ENCODE results near the gene ATG4D.
"Not testable (repeated sequence)": the region's sequence is repeated elsewhere in the genome, so short reads cannot be mapped to it uniquely, and the experiment has no call there.

Gene ATG4D

DNA sequence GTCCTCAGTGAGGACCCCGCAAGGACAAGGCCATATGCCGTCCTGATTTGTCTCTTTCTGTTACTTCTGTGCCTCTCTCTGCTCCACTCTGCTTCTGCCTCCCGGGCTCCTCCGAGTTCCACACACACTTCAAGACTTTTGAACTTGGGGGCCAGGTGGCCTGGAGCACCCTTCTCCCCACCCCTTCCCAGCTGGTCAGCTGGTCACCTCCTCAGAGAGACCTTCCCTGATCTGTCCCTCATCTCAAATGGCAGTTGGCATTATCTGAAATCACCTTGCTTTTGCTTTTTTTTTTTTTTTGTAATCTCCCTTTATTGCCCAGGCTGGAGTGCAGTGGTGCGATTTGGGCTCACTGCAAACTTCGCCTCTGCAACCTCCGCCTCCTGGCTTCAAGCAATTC is 24.3 kb upstream of the ATG4D start:
- no peak for DNase-seq (ENCODE audit: low read depth in 2 of 2)

DNA sequence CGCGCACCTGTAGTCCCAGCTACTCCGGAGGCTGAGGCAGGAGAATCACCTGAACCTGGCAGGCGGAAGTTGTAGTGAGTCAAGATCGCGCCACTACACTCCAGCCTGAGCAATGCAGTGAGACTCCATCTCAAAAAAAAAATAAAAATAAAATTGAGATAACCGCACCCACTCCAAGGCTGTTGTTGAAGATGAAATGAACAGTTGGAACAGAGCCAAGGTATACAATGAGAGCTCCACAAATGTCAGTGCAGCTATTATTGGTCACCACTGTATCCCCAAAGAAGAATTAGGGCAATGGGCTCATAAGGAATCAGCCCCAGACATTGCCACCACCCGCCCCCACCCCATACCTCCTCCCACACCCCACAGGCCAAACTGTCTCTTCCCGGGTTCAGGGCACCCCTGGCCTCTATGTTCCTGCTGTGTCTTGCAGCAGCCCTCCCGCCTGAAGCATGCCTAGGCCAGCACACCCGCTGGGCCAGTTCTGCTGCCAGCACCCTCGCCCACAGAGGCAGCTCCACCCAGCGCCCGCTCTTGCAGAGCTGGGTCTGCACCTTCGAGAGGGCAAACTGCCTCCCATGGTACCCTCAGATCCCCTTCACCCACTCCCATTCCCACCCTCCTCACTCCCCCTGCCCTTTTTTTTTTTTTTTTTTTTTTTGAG is 22.9 kb upstream of the ATG4D start:
- DNase-seq (ENCODE audit: low read depth in 2 of 2), result no peak

DNA sequence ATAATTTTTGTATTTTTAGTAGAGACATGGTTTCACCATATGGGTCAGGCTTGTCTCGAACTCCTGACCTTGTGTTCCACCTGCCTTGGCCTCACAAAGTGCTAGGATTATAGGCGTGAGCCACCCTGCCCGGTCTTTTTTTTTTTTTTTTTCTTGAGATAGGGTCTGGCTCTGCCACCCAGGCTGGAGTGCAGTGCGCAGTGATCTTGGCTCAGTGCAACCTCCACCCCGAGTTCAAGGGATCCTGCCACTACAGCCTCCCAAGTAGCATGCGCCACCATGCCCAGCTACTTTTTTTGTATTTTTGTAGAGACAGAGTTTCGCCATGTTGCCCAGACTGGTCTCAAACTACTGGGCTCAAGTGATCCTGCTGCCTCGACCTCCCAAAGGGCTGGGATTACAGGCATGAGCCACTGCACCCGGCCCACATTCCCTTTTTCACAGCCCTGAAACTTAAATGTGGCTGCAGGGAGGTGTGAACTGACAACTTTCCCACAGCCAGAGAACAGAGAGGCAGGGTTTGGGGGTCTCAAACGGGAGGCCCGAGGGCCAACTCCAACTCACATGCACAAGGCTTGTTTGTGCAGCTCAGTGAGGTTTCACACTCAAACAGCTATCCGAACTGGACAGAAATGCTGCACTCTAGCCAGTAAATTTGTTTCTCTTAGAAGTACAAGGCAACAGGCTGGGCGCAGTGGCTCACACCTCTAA is 22.1 kb upstream of the ATG4D start:
- DNase-seq (ENCODE audit: low read depth in 2 of 2), result no peak

DNA sequence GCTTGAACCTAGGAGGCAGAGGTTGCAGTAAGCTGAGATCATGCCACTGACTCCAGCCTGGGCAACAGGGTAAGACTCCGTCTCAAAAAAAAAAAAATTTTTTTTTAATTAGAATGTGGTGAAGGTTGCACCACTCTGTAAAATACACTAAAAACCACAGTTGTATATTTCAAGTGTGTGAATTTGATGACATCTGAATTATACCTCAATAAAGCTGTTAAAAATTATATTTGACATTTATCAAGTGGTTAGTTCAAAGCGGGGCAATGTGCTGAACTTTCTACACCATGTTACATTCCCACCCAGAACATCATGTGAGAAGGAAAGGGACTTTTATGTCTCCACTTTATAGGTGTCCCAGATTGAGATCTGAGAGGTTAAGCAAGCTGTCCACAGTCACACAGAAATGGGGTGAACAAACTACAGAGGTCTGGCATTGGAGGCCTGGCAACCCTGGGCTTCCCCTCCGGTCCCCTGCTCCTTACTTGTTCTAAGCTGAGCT is 20.5 kb upstream of the ATG4D start:
- DNase-seq (ENCODE audit: low read depth in 2 of 2), result no peak

DNA sequence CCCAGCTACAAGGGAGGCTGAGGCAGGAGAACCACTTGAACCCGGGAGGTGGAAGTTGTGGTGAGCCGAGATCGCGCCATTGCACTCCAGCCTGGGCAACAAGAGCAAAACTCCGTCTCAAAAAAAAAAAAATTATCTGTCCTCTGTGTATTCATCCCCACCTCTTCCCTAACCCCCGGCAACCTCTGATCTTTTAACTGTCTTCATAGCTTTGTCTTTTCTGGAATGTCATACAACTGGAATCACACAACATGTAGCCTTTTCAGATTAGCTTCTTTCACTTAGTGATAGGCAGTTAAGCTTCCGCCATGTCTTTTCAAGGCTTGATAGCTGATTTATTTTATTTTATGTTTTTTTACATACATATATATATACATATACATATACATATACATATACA is 18.1 kb upstream of the ATG4D start:
- no peak for DNase-seq (ENCODE audit: low read depth in 2 of 2)

DNA sequence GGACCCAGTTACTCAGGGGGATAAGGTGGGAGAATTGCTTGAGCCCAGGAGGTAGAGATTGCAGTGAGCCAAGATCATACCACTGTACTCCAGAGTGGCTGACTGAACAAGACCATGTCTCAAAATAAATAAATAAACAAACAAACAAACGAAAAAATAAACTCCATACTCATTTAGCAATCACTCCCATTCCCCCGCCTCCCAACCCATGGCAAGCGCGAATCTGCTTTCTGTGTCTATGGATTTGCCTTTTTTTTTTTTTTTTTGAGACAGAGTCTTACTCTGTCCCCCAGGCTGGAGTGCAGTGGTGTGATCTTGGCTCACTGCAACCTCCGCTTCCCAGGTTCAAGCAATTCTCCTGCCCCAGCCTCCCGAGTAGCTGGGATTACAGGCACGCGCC is 16.8 kb upstream of the ATG4D start:
- DNase-seq (ENCODE audit: low read depth in 2 of 2), result not testable (repeated sequence)

DNA sequence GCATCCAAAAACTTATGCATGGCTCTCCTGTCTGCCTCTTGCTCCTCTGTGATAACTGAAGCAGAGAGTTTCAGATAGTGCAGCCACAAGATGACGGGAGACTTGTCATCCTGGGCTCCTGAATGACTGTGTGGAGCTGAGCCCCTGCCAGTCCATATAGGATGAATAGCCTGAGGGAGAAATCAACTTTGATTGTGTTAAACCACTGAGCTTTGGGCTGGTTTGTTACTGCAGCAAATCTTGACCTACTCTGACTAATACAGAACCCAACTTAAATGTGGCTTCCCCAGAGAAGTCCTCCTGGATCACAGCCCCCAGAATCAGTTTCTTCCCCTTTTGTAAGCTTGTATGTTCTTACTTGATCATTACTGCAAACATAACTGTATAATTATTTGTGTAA is 11.2 kb upstream of the ATG4D start:
- DNase-seq (ENCODE audit: low read depth in 2 of 2), result no peak

DNA sequence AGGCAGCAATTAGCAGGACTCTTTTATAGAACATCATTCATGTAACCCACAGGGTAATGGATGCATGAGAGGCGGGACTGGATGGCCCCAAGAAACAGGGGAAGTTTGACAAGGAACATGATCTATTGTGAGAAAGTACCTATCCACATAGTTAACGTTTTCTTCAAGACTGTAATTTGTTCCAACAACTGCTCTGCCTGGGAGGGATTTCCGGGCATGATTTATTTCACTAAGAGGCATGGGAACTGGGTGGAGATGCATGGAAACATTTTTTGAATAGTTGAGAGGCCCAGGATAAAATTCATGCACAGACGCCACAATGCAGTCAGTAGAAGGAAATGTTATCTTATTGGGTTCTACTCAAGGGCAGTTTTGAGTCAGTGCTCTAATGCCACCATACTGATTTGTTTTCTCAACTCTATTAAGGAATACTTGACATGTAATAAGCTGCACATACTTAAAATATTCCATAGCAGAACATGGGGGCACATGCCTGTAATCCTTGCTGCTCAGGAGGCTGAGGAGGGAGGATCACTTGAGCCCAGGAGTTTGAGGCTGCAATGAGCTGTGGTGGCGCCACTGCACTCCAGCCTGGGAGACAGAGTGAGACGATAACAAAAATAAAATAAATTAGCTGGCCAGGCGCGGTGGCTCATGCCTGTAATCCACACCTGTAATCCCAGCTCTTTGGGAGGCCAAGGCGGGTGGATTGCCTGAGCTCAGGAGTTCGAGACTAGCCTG is 9.9 kb upstream of the ATG4D start:
- DNase-seq (ENCODE audit: low read depth in 2 of 2), result no peak

DNA sequence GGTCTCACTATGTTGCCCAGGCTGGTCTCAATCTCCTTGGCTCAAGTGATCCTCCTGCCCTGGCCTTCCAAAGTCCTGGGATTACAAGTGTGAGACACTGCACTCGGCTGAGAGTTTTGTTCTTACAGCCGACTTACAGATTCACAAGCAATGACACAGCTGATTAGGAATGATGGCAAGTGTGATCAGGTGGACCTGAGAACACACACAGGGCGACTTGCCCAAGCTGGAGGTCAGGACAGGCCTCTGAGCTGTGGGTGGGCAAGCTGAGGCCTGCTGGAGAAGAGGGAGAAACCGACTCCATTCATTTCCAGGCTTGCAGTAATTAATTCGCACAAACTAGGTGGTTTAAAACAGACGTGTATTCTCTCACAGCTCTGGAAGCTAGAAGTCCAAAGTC is 8.1 kb upstream of the ATG4D start:
- no peak for DNase-seq (ENCODE audit: low read depth in 2 of 2)

DNA sequence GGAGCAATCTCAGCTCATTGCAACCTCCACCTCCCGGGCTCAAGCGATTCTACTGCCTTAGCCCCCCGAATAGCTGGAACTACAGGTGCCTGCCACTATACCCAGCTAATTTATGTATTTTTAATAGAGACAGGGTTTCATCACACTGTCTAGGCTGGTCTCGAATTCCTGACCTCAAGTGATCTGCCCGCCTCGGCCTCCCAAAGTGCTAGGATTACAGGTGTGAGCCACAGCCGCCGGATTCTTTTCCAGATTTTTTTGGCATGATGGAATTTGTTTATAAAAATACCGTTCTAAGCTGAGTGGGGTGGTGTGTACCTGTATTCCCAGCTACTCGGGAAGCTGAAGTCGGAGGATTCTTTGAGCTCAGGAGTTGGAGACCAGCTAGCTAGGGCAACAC is 6.0 kb upstream of the ATG4D start:
- no peak for DNase-seq (ENCODE audit: low read depth in 2 of 2)

DNA sequence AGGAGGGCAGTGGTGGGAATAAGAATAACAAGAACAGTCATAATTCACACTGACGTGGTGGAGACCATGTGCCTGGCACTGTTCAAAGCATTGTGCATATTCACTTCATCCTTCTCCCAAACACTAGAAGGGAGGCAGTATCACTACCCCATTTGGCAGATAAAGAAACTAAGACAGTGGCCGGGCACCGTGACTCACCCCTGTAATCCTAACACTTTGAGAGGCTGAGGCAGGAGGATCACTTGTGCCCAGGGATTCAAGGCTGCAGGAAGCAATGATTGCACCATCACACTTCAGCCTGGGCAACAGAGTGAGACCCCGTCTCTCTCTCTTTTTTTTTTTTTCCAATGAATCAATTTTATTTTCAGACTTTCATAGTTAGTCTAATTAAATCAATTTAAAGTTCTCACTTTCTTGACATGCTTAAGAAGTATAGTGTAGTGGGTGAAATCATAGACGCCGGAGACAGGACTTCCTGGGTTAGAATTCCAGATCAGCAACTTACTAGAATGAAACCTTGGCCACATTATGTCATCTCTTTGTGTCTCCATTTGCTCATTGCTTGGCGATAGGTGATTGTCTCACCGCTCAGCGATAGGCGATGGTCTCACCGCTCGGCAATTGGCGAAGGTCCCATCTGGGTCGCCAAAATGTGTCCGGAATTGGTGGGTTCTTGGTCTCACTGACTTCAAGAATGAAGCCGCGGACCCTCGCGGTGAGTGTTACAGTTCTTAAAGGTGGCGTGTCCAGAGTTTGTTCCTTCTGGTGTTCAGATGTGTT is 5.3 kb upstream of the ATG4D start:
- DNase-seq (ENCODE audit: low read depth in 2 of 2), result no peak

DNA sequence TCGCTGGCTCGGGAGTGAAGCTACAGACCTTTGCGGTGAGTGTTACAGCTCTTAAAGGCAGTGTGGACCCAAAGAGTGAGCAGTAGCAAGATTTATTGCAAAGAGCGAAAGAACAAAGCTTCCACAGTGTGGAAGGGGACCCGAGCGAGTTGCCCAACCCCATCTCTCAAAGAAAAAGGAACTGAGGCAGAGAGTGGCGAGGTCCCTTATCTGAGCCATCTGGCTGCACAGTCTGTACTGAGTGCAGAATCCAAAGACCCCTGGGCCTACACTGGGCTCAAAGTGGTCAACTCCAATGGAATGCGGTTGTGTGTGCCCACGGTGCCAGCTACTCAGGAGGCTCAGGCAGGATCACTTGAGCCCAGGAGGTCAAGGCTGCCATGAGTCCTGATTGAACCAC is 4.7 kb upstream of the ATG4D start:
- DNase-seq (ENCODE audit: low read depth in 2 of 2), result not testable (repeated sequence)

DNA sequence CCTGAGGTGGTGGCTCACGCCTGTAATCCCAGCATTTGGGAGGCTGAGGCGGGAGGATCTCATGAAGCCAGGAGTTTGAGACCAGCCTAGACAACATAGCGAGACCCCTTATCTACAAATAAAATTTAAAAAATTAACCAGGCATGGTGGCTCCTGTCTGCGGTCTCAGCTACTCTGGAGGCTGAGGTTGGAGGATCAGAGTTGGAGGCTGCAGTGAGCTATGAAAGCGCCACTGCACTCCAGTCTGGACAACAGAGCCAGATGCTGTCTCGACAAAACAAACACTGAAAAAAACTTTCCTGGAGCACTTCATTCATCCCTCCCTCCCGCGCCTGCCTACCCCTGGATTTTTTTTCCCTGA is 665 bp upstream of the ATG4D start:
- DNase-seq (ENCODE audit: low read depth in 2 of 2), result no peak

DNA sequence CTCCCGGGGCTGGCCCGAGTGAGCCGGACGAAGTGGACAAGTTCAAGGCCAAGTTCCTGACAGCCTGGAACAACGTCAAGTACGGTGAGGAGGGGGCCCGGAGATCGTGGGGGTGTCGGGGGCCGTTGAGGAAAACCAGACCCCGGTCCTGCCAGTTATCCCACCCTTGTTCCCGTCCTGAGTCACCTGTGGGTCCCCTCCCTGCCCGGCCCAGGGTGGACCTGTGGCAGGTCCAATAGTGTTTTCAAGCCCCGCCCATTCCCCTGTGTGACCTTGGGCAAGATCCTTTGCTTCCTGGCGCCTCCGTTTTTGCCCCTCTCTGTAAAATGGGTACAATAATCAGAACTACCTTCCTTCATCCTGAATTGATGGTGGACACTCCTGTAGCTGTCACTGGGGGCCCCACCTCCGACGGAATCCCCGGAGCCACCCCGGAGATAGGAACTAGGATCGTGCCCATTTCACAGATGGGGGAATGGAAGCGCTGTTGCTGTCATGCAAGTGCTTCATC is 593 bp downstream of the ATG4D start:
- DNase-seq (ENCODE audit: low read depth in 2 of 2), result no peak

DNA sequence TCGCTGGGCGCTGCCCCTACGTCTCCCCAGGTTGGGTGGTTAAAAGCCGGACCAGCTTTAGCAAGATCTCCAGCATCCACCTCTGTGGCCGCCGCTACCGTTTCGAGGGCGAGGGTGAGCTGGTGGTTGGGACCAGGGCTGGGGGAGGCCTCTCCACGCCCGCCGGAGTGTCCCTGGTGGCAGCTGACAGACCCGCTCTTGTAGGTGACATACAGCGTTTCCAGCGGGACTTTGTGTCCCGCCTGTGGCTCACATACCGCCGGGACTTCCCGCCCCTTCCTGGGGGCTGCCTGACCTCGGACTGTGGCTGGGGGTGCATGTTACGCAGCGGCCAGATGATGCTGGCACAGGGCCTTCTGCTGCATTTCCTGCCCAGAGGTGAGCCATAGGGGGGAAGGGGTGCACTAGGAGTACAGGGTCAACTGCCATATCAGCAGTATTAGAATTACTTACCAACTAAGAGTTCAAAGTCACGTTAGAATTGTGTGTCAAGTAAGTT is 1.1 kb downstream of the ATG4D start:
- DNase-seq (ENCODE audit: low read depth in 2 of 2), result no peak

DNA sequence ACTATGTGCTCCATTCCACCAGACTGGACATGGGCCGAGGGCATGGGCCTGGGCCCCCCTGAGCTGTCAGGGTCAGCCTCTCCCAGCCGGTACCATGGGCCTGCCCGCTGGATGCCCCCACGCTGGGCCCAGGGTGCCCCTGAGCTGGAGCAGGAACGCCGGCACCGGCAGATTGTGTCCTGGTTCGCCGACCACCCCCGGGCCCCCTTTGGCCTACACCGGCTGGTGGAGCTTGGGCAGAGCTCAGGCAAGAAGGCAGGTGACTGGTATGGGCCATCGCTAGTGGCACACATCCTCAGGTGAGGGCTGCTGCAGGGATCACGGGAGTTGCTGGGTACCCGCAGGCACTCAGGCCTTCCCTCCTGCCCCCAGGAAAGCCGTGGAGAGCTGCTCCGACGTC is 3.1 kb downstream of the ATG4D start:
- DNase-seq (ENCODE audit: low read depth in 2 of 2), result no peak

DNA sequence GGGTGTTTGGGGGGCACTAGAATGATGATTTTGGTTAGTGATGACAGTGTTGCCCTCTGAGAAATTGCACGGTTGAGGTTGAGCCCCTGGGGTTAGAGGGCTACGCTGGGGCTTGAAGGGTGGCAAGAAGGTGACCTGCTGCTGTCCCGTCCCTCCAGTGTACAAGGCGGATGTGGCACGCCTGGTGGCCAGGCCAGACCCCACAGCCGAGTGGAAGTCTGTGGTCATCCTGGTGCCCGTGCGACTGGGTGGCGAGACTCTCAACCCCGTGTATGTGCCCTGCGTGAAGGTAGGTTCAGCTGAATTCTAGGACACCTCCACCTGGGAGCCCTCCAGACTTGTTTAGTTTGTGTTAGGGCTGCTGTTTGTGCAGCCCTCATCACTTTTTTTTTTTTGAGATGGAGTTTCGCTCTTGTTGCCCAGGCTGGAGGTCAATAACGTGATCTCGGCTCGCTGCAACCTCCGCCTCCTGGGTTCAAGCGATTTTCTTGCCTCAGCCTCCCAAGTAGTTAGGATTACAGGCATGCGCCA is 5.1 kb downstream of the ATG4D start:
- DNase-seq (ENCODE audit: low read depth in 2 of 2), result no peak

DNA sequence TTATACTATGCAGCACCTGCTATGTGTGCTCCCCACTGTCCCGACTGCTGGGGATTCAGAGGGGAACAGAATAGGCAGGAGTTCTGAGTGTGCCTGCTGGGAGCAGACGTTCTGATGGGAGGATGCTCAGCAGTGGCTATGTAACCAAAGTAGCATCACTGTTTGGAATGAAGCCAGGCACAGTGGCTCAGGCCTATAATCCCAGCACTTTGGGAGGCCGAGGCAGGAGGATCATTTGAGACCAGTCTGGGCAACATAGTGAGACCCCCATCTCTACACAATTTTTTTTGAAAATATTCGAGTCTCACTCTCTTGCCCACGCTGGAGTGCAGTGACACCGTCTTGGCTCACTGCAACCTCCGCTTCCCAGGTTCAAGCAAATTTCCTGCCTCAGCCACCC is 6.0 kb downstream of the ATG4D start:
- DNase-seq (ENCODE audit: low read depth in 2 of 2), result no peak

DNA sequence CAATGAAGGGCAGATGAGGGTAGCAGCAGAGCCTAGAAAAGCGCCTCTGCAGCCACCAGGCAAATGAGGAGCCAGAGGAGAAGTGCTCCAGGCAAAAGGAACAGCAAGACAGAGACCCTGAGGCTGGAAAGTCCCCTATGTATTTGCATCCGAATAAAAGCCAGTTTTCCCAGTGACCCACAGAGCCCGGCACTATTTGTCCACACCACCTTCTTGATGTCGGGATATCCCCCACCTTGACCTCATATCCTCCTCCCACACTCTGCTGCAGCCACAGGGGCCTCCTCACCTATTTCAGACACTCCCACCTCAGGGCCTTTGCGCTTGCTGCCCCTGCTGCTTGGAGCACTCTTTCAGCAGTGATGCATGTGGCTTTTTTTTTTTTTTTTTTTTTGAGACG is 6.6 kb downstream of the ATG4D start:
- no peak for DNase-seq (ENCODE audit: low read depth in 2 of 2)

DNA sequence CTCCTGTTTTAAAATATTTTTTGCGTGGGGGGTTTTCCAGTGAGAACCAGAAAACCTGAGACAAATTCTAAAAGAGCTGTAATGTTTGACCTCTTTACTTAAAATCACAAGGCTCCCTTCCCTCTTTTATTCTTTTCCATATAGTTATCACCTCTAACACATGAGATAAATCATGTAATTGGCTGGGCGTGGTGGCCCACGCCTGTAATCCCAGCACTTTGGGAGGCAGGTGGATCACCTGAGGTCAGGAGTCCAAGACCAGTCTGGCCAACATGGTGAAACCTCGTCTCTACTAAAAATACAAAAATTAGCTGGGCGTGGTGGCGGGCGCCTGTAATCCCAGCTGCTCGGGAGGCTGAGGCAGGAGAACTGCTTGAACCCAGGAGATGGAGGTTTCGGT is 7.3 kb downstream of the ATG4D start:
- not testable (repeated sequence) for DNase-seq (ENCODE audit: low read depth in 2 of 2)

DNA sequence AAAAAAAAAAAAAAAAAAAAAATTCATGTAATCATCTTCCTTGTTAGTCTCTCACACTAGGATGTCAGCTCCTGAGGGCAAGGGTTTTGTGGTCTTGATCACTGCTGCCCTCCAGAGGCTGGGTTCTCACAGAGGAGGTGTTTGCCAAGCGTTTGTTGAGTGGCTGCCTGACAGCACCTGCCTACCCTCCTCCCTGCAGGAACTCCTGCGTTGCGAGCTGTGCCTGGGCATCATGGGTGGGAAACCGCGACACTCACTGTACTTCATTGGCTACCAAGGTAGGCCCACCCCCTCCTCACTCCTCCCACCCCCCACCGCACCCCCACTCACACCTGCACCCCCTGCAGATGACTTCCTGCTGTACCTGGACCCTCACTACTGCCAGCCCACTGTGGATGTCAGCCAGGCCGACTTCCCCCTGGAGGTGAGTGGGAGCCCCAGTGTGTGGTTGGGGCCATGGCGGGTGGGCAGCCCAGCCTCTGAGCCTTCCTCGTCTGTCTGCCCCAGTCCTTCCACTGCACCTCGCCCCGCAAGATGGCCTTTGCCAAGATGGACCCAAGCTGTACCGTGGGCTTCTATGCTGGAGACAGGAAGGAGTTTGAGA is 8.1 kb downstream of the ATG4D start:
- no peak for DNase-seq (ENCODE audit: low read depth in 2 of 2)

Measured in stimulated activated CD8-positive, alpha-beta memory T cell treated with anti-CD3 and anti-CD28 coated beads, Interleukin-2, amount 100 ng/mL, for 1 hour (primary cell).